HepG2 (cell line): Measurements from ENCODE around the gene DLL3. TPM values are rescaled to one million over a fixed set of nuclear protein-coding genes. Genes with fewer than 3 reads are reported as not detected.

ENCODE experiments used
- AKNA ChIP-seq: sonication (generic); formaldehyde crosslinking; IDR thresholded peaks from 2 replicates; pipeline ENCODE4 v1.4.0; 2020; ENCODE audit warnings: missing genetic modification reagents, borderline replicate concordance
- ARID3A ChIP-seq: IDR thresholded peaks from 2 replicates; pipeline ENCODE4 v1.6.1; 2012; ENCODE audit warnings: low read depth, low read length, improper control_type of control experiment
- EP300 ChIP-seq, 3 experiments: sonication (generic) in 1 of 3; formaldehyde crosslinking in 1 of 3; IDR thresholded peaks; 2 replicates each; pipeline versions ENCODE4 v1.5.1 to v1.6.1; 2011 to 2020; ENCODE audit warnings: low read depth in 2 of 3, low read length in 2 of 3, borderline replicate concordance in 1 of 3, improper control_type of control experiment in 1 of 3, mild to moderate bottlenecking in 1 of 3, missing genetic modification reagents in 1 of 3, moderate library complexity in 1 of 3
- GATAD1 ChIP-seq: IDR thresholded peaks from 2 replicates; pipeline ENCODE4 v1.6.1; 2016; ENCODE audit warnings: missing genetic modification reagents, missing compliant biosample characterization
- MAFK ChIP-seq, 2 experiments: IDR thresholded peaks in 1 of 2; conservative IDR thresholded peaks in 1 of 2; 2 replicates each; pipeline ENCODE4 v1.6.1; 2011; ENCODE audit warnings: improper control_type of control experiment in 2 of 2, low read length in 2 of 2
- MLX ChIP-seq: IDR thresholded peaks from 2 replicates; pipeline ENCODE4 v1.6.1; 2016
- NBN ChIP-seq: fragments of 450-650 bp; conservative IDR thresholded peaks from 2 replicates; pipeline ENCODE4 v1.6.1; 2017
- RBM39 ChIP-seq: fragments of 200-400 bp; formaldehyde crosslinking; IDR thresholded peaks from one replicate; pipeline ENCODE4 v1.6.1; 2018; ENCODE audit warnings: antibody characterized with exemption, mild to moderate bottlenecking, low read depth, low read length; ENCODE audit not compliant: poor library complexity, severe bottlenecking
- SAFB2 ChIP-seq: sonication (generic); formaldehyde crosslinking; IDR thresholded peaks from 2 replicates; pipeline ENCODE4 v1.5.1; 2020; ENCODE audit warnings: missing genetic modification reagents, low read depth, mild to moderate bottlenecking, borderline replicate concordance
- TCF12 ChIP-seq, 2 experiments: fragments of 450-650 bp in 1 of 2; sonication (generic) in 1 of 2; formaldehyde crosslinking in 1 of 2; IDR thresholded peaks; 2 replicates each; pipeline versions ENCODE4 v1.6.1 to v1.8.0; 2017 to 2022; ENCODE audit warnings: antibody characterized with exemption in 1 of 2, mild to moderate bottlenecking in 1 of 2, missing genetic modification reagents in 1 of 2, moderate library complexity in 1 of 2
- ZBTB46 ChIP-seq: sonication (generic); formaldehyde crosslinking; IDR thresholded peaks from 2 replicates; pipeline ENCODE4 v1.4.0; 2020; ENCODE audit warnings: mild to moderate bottlenecking, missing genetic modification reagents, borderline replicate concordance
- ZNF350 ChIP-seq: sonication (generic); formaldehyde crosslinking; IDR thresholded peaks from 2 replicates; pipeline ENCODE4 v1.4.0; 2020; ENCODE audit warnings: mild to moderate bottlenecking, low read depth, missing genetic modification reagents, borderline replicate concordance
- ZNF704 ChIP-seq: sonication (generic); formaldehyde crosslinking; IDR thresholded peaks from 2 replicates; pipeline ENCODE4 v1.8.1; 2023; ENCODE audit warnings: mild to moderate bottlenecking, inconsistent platforms, moderate library complexity, missing genetic modification reagents, borderline replicate concordance
- ZNF879 ChIP-seq: sonication (generic); formaldehyde crosslinking; IDR thresholded peaks from 2 replicates; pipeline ENCODE4 v1.8.1; 2023; ENCODE audit warnings: missing genetic modification reagents
- polyA plus RNA-seq, 8 experiments: library from polyadenylated mRNA; depleted of rRNA in 3 of 8; stranded (reverse) in 7 of 8; unstranded in 1 of 8; fragments of >200 nt; fragmentation: Illumina TruSeq in 4 of 8; extraction: Trizol in 4 of 8; gene quantifications; 2 replicates each; pipeline versions ENCODE4 v1.2.1 to v1.2.3, GENCODE V29; 2011 to 2016; ENCODE audit warnings: low read depth in 4 of 8, missing spikeins in 1 of 8, mixed read lengths in 1 of 8; ENCODE audit not compliant: insufficient read depth in 1 of 8
- total RNA-seq, 5 experiments: library from RNA; depleted of rRNA; stranded (reverse); fragments of >200 nt; fragmentation: Illumina TruSeq; extraction: Trizol; gene quantifications; 2 replicates each; pipeline ENCODE4 v1.2.3, GENCODE V29; 2016; ENCODE audit warnings: low read depth in 1 of 5

Gene DLL3
- total and polyA plus RNA-seq, 2 of the 13 experiments (the other 11 are each of a cell fraction or from before 2014, with no cell fraction given) = 0.35 to 0.55 TPM

- TF ChIP-seq MLX (CRISPR knock-in tag) = no peak
- TF ChIP-seq MAFK (conservative IDR thresholded peaks at IDR 0.05 in 1 of 2, IDR thresholded peaks at IDR 0.05 in 1 of 2; ENCODE audit: low read length in 2 of 2) = no peak
- no peak for TF ChIP-seq NBN
- no peak for TF ChIP-seq RBM39
- 0 out of 2 replicates have a peak, but pooled peaks have one; percentile 31 for TF ChIP-seq AKNA
- TF ChIP-seq ZBTB46 (CRISPR knock-in tag) = no peak
- no peak for TF ChIP-seq EP300 (IDR thresholded peaks at IDR 0.05; ENCODE audit: low read depth in 2 of 2, low read length in 2 of 2)
- 0 out of 2 replicates have a peak, but pooled peaks have one; percentile 2 for TF ChIP-seq EP300 (CRISPR knock-in tag; IDR thresholded peaks at IDR 0.05; ENCODE audit: borderline replicate concordance)
- no peak for TF ChIP-seq GATAD1 (CRISPR knock-in tag)
- no peak for TF ChIP-seq TCF12 (IDR thresholded peaks at IDR 0.05)
- TF ChIP-seq TCF12 (CRISPR knock-in tag; IDR thresholded peaks at IDR 0.05) = no peak
- TF ChIP-seq ZNF350 (CRISPR knock-in tag) = no peak
- TF ChIP-seq SAFB2 (CRISPR knock-in tag) = peak; percentile 83; the same call in 1 of the 2 replicates
- peak; percentile 88; the same call in 1 of the 2 replicates for TF ChIP-seq ZNF704 (CRISPR knock-in tag)
- no peak for TF ChIP-seq ARID3A
- peak; percentile 86; the same call in 1 of the 2 replicates for TF ChIP-seq ZNF879
These were observed 8.4 kb downstream of the DLL3 start (continued) for GRCh38 chr19:39506944-39507714.
